ENCODE measurements around the gene IGSF6.

DNA sequence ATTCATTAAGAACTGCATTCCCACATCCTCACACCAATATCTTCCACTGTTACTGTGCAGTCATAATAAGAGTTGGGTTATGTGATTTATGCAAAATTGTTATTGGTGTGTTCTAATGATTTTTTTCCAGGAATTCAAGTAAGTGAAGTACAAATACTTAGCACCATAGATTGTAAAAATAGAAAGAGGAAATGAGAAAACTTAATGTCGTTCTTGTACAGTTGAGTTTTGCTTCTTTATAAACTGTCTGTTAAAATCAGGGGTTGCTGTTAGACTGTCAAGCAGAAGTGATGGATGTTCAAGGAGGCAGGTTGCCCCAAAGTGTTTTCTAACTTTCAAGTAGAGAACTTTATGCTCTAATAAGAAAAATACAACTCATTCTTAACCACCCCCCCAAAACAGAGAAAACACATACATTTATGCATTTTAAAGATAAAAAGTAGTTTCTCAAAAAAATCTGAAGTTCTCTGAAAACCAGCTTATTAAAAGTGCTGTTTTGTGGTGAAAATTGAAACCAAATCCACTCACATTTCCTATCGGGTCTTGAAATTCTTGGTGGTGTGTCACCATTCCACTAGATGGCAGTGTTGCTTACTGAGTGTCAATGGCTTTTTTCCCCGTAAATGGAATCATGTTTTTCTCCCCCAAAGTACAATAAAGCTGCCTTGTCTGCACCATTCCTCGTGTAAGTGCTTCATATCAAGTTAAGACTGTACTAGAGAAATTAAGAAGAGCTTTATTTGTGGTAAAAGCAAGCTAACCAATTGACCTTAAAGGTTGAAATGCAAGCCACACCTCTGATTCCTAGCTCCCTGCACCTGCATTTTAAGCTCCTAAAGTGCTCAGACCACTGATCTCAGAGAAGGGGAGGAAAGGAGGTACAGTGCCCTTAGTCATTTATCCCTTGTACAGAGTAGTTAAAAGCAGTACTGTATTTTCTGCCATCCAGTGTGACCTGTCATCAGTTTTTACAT lies 4.7 kb upstream of the IGSF6 start:
- TF ChIP-seq, protein P1, sequence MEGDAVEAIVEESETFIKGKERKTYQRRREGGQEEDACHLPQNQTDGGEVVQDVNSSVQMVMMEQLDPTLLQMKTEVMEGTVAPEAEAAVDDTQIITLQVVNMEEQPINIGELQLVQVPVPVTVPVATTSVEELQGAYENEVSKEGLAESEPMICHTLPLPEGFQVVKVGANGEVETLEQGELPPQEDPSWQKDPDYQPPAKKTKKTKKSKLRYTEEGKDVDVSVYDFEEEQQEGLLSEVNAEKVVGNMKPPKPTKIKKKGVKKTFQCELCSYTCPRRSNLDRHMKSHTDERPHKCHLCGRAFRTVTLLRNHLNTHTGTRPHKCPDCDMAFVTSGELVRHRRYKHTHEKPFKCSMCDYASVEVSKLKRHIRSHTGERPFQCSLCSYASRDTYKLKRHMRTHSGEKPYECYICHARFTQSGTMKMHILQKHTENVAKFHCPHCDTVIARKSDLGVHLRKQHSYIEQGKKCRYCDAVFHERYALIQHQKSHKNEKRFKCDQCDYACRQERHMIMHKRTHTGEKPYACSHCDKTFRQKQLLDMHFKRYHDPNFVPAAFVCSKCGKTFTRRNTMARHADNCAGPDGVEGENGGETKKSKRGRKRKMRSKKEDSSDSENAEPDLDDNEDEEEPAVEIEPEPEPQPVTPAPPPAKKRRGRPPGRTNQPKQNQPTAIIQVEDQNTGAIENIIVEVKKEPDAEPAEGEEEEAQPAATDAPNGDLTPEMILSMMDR (IDR thresholded peaks at IDR 0.05) = peak; percentile 60 to 78 (median 64)
- no peak for TF ChIP-seq POLR2A (IDR thresholded peaks at IDR 0.05)
